Stimulated activated memory B cell treated with anti-CD40 and anti-IgM and Interleukin-4, amounts not matched to agents 10 μg/mL and 1 μg/mL and 100 μg/mL, for 72 hours (primary cell): ENCODE measurements around the gene GFOD2.

ENCODE experiments used
- ATAC-seq: fragments of 150-1000 bp; cut with Tn5 transposase; 2 replicates; pipeline ENCODE4 v1.10.0; 2021
- H3K27ac Mint-ChIP-seq: one replicate; pipeline ENCODE4 v1.8.0; 2022; ENCODE audit warnings: mild to moderate bottlenecking, mixed read lengths
- H3K27me3 Mint-ChIP-seq: one replicate; pipeline ENCODE4 v1.8.0; 2022; ENCODE audit warnings: mixed read lengths
- H3K36me3 Mint-ChIP-seq: one replicate; pipeline ENCODE4 v1.8.0; 2022; ENCODE audit warnings: mixed read lengths
- H3K4me1 Mint-ChIP-seq: one replicate; pipeline ENCODE4 v1.8.0; 2022; ENCODE audit warnings: mixed read lengths
- H3K4me3 Mint-ChIP-seq: one replicate; pipeline ENCODE4 v1.8.0; 2022; ENCODE audit warnings: mild to moderate bottlenecking, moderate library complexity, mixed read lengths
- H3K9me3 Mint-ChIP-seq: one replicate; pipeline ENCODE4 v1.8.0; 2022; ENCODE audit warnings: mixed read lengths

GFOD2 gene

DNA sequence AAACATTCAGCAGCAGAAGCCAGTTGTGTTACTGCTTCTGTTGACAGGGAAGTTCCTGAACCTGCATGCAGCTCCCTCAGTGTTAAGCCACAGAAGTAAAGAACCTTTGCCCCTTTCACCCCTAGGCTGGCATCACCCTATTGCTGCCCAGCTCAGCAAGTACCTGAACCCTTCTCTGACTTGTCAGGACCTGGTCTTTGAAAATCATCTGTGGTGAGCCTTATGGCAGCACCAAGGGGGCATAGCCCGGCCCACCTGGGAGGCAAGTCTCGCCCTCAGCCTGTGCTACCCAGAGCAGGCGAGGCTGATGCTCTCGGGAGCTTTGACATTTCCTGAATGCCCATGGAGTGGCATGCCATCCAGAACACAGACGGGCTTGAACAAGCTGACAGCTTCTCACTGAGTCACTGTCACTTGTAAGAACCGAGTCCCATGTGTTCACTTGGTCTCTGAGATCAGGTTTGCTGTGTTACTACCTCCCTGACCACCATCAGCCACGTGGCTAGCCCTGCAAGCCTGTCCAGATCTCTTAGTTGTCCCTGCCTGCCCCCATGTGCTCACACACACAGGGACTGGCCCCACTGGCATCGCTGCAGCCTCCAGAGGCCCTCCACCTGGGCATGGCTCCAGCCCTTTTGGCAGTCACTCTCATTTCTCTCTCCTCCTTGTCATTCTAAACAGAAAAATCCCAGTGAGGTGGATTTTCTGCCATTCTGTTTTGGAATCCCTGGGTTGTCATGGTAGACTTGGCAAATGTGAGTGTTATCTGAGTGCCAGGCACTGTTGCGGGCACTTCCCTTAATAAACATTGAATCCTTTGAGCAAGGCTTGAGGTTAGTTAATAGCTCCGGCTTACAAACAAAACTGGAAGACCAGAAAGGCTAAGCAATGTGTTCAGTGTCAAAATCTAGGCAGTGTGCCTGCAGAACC, 77.1 kb downstream of the GFOD2 start:
- no peaks in the 10 kb centered on the region for H3K9me3 Mint-ChIP-seq
- H3K27ac Mint-ChIP-seq = peak overlapping the region; percentile 49
- no peaks in the 10 kb centered on the region for H3K27me3 Mint-ChIP-seq
- H3K36me3 Mint-ChIP-seq = peaks cover 16% of the 10 kb centered on the region
- ATAC-seq = no peak
- H3K4me1 Mint-ChIP-seq = peaks cover 14% of the 10 kb centered on the region
- no peak overlapping the region for H3K4me3 Mint-ChIP-seq

DNA sequence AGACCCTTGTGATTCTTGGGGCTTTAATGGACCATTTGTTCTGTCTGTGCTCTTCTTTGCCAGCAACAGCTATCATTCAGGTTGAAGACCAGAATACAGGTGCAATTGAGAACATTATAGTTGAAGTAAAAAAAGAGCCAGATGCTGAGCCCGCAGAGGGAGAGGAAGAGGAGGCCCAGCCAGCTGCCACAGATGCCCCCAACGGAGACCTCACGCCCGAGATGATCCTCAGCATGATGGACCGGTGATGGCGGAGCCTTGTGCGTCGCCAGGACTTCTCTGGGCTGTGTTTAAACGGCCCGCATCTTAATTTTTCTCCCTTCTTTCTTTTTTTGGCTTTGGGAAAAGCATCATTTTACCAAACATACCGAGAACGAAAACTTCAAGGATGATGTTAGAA, 81.5 kb downstream of the GFOD2 start:
- peaks cover 23% of the 10 kb centered on the region for H3K36me3 Mint-ChIP-seq
- no peaks in the 10 kb centered on the region for H3K4me1 Mint-ChIP-seq
- H3K4me3 Mint-ChIP-seq = no peak overlapping the region
- no peaks in the 10 kb centered on the region for H3K9me3 Mint-ChIP-seq
- H3K27me3 Mint-ChIP-seq = no peaks in the 10 kb centered on the region
- H3K27ac Mint-ChIP-seq = no peak overlapping the region
- ATAC-seq = no peak

DNA sequence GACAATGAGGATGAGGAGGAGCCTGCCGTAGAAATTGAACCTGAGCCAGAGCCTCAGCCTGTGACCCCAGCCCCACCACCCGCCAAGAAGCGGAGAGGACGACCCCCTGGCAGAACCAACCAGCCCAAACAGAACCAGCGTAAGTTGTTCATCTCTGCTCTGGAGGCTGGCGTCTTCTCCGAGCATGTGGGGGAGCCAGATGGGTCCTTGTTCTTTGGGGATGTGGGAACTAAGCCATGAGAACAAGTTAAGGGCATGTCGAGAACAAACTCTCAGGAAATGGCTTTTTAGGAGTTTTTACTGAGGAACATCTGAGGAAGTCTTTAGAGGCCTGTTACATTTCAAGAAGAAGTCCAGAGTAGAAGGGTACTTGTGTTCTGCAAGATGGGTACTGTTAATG, 82.4 kb downstream of the GFOD2 start:
- H3K36me3 Mint-ChIP-seq = peaks cover 32% of the 10 kb centered on the region
- no peaks in the 10 kb centered on the region for H3K9me3 Mint-ChIP-seq
- no peak for ATAC-seq
- no peaks in the 10 kb centered on the region for H3K4me1 Mint-ChIP-seq
- H3K27ac Mint-ChIP-seq = peak overlapping the region; percentile 46
- H3K27me3 Mint-ChIP-seq = no peaks in the 10 kb centered on the region
- no peak overlapping the region for H3K4me3 Mint-ChIP-seq

DNA sequence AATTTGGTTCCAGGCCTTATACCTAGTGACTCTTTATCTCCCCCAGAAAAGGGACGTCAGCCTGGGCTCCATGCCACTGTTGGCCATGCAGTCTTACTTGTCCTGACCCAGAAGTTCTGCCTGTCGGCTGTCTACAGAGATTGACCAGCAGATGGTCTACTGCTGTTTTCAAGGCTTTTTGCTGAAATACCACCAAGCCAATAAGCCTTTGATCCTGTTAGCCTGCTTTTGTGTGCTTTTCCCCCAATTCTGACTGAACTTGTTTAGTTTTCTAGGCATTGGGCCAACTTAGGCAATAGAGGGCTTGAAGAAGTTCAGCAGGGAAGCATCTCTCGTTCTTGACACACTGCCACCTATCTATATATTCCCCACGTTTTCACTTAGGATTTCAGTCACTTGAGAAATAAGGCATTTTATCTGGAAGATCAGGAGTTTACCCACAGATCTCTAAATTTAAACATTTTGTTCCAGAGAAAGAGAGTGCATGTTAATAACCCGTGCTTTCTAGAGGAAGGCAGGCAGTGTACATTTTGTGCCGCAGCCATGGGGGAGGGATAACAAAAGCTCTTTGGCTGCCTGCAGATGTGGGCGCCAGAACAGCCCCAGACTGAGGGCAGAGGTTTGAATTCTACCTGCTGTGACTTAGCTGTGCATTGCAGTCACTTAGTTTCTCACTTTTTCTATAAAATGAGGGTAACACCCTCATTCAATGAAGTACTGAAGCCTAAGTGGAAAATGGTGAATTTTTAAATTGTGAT, 86.5 kb downstream of the GFOD2 start:
- Mint-ChIP-seq H3K36me3 (peaks cover 39% of the 10 kb centered on the region), H3K4me3 (no peak overlapping the region), H3K4me1 (no peaks in the 10 kb centered on the region), H3K9me3 (no peaks in the 10 kb centered on the region), H3K27me3 (no peaks in the 10 kb centered on the region), H3K27ac (peak overlapping the region; percentile 20)
- no peak for ATAC-seq

DNA sequence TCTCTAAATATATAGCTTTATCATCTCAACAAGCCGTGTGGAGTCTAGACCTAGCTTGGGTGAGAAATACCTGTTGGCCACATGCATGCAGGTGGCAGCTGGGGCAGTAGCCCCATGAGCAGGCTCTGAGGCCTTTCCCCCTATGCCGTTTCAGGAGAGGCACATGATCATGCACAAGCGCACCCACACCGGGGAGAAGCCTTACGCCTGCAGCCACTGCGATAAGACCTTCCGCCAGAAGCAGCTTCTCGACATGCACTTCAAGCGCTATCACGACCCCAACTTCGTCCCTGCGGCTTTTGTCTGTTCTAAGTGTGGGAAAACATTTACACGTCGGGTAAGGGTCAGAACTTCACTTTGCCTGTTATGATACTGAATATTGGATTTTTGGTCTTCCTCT, 90.9 kb downstream of the GFOD2 start:
- Mint-ChIP-seq H3K27me3 (no peaks in the 10 kb centered on the region), H3K4me1 (no peaks in the 10 kb centered on the region), H3K27ac (no peak overlapping the region), H3K36me3 (peaks cover 52% of the 10 kb centered on the region), H3K4me3 (no peak overlapping the region), H3K9me3 (no peaks in the 10 kb centered on the region)
- no peak for ATAC-seq
